Stimulated activated CD8-positive, alpha-beta memory T cell treated with anti-CD3 and anti-CD28 coated beads, Interleukin-12 subunit alpha, Interleukin-12 subunit beta, amount 100 ng/mL, for 24 hours (primary cell): ENCODE measurements around the gene FRMD5.
A peak's percentile ranks its signal among the peaks of the same experiment; 100 is the strongest.
"Not testable (repeated sequence)": the region's sequence is repeated elsewhere in the genome, so short reads cannot be mapped to it uniquely, and the experiment has no call there.

ENCODE experiments used
- DNase-seq: peaks from one replicate; pipeline ENCODE4 v3.0.0-alpha.2; 2020; ENCODE audit errors: extremely low read depth

FRMD5 gene

GRCh38 chr15:44195151-44195740 lies at the start of gene FRMD5:
Gene FRMD5 (minus strand): TSS chr15:44195271.
- peak; percentile 62 for DNase-seq

GRCh38 chr15:44243829-44244228 lies 48.8 kb upstream of the FRMD5 start:
- no peak for DNase-seq

- no peak for DNase-seq
Measured at GRCh38 chr15:44243141-44243540, 48.1 kb upstream of the FRMD5 start.

GRCh38 chr15:44231842-44232241 lies 36.8 kb upstream of the FRMD5 start:
- no peak for DNase-seq

GRCh38 chr15:44229301-44229700 lies 34.2 kb upstream of the FRMD5 start:
- DNase-seq, result not testable (repeated sequence)

- DNase-seq, result no peak
Measured at GRCh38 chr15:44227584-44227983, 32.5 kb upstream of the FRMD5 start.

GRCh38 chr15:44227001-44227400 lies 31.9 kb upstream of the FRMD5 start:
- DNase-seq, result not testable (repeated sequence)

GRCh38 chr15:44222478-44222877 lies 27.4 kb upstream of the FRMD5 start:
- no peak for DNase-seq

- no peak for DNase-seq
Measured at GRCh38 chr15:44219073-44219472, 24.0 kb upstream of the FRMD5 start.

- DNase-seq, result no peak
Measured at GRCh38 chr15:44216958-44217357, 21.9 kb upstream of the FRMD5 start.

- no peak for DNase-seq
Measured at GRCh38 chr15:44215594-44215993, 20.5 kb upstream of the FRMD5 start.

- no peak for DNase-seq
Measured at GRCh38 chr15:44208956-44209355, 13.9 kb upstream of the FRMD5 start.

- no peak for DNase-seq
Measured at GRCh38 chr15:44207643-44208042, 12.6 kb upstream of the FRMD5 start.

- DNase-seq, result no peak
Measured at GRCh38 chr15:44199393-44199792, 4.3 kb upstream of the FRMD5 start.

GRCh38 chr15:44194323-44195150 lies 534 bp downstream of the FRMD5 start:
- DNase-seq, result no peak

GRCh38 chr15:44193651-44194322 lies 1.3 kb downstream of the FRMD5 start:
- DNase-seq, result no peak

- no peak for DNase-seq
Measured at GRCh38 chr15:44188795-44189194, 6.3 kb downstream of the FRMD5 start.

- no peak for DNase-seq
Measured at GRCh38 chr15:44186705-44187104, 8.4 kb downstream of the FRMD5 start.

GRCh38 chr15:44183363-44183762 lies 11.7 kb downstream of the FRMD5 start:
- no peak for DNase-seq

GRCh38 chr15:44181410-44181809 lies 13.7 kb downstream of the FRMD5 start:
- DNase-seq, result no peak

GRCh38 chr15:44177139-44177538 lies 17.9 kb downstream of the FRMD5 start:
- no peak for DNase-seq

GRCh38 chr15:44173813-44174212 lies 21.3 kb downstream of the FRMD5 start:
- no peak for DNase-seq

GRCh38 chr15:44163370-44163769 lies 31.7 kb downstream of the FRMD5 start:
- DNase-seq, result no peak
